Endothelial cell of umbilical vein (primary cell): ENCODE data around the gene RASSF3. TPM values are rescaled to one million over a fixed set of nuclear protein-coding genes. Genes with fewer than 3 reads are reported as not detected.

Source experiments
- BruUV-seq: library from RNA; stranded (reverse); fragments of 400-500 nt; replicated peaks from 2 replicates; lab custom pipeline; 2021; lab: Mats Ljungman, UMichigan
- CTCF ChIA-PET: fragments of 300-600, 350-600 bp; sonication (Branson Sonifier 250); formaldehyde crosslinking; loops from one replicate; lab custom pipeline; 2021; ENCODE audit warnings: antibody characterized with exemption, inconsistent platforms; lab: Charles Lee
- POLR2A ChIA-PET: fragments of 300-600, 350-600 bp; sonication (Branson Sonifier 250); formaldehyde crosslinking; loops from one replicate; lab custom pipeline; 2021; ENCODE audit warnings: antibody characterized with exemption, inconsistent platforms; lab: Charles Lee
- DNase-seq: peaks from one replicate; pipeline ENCODE4 v3.0.0-alpha.2; 2011; ENCODE audit warnings: low read depth, low spot score
- FAIRE-seq: peaks from 2 replicates; lab custom pipeline; 2011; peaks lifted over from hg19 to GRCh38; lab: Jason Lieb, UNC
- H2AFZ ChIP-seq: 2 replicates; pipeline ENCODE4 v1.6.0; 2012; ENCODE audit warnings: low read depth, low read length, control low read depth, inconsistent platforms
- H3K27ac ChIP-seq: 2 replicates; pipeline ENCODE4 v1.5.1; 2011; ENCODE audit warnings: low read depth, mild to moderate bottlenecking, control low read depth, low read length, moderate library complexity; ENCODE audit not compliant: insufficient read depth
- H3K27me3 ChIP-seq, 2 experiments: 2 replicates each; pipeline versions ENCODE4 v1.6.0 to v1.6.1; 2011; ENCODE audit warnings: low read length in 2 of 2, mixed read lengths in 1 of 2; ENCODE audit not compliant: control insufficient read depth in 2 of 2, insufficient read depth in 2 of 2
- H3K36me3 ChIP-seq, 2 experiments: 2 replicates in 1 of 2; 3 replicates in 1 of 2; pipeline ENCODE4 v1.5.1; 2011; ENCODE audit warnings: low read length in 2 of 2, mild to moderate bottlenecking in 1 of 2, moderate library complexity in 1 of 2; ENCODE audit not compliant: control insufficient read depth in 2 of 2, insufficient read depth in 2 of 2; ENCODE audit errors: extremely low read depth in 1 of 2
- H3K4me1 ChIP-seq: 3 replicates; pipeline ENCODE4 v1.5.1; 2011; ENCODE audit warnings: mild to moderate bottlenecking, low read length; ENCODE audit not compliant: control insufficient read depth, insufficient read depth; ENCODE audit errors: extremely low read depth
- H3K4me2 ChIP-seq: 2 replicates; pipeline ENCODE4 v1.6.1; 2011; ENCODE audit warnings: low read length, control low read depth, mixed read lengths; ENCODE audit not compliant: insufficient read depth
- H3K4me3 ChIP-seq, 3 experiments: fragments of 200-600 bp in 1 of 3; sonication (generic), shearing (Covaris generic) in 1 of 3; replicated peaks in 1 of 3; 2 replicates each; pipeline ENCODE4 v1.5.1; 2011 to 2016; ENCODE audit warnings: control low read depth in 3 of 3, low read length in 3 of 3, mild to moderate bottlenecking in 2 of 3, inconsistent platforms in 1 of 3, low read depth in 1 of 3, moderate library complexity in 1 of 3; ENCODE audit not compliant: insufficient read depth in 1 of 3
- H3K79me2 ChIP-seq: 2 replicates; pipeline ENCODE4 v1.6.0; 2012; ENCODE audit warnings: low read length, inconsistent platforms; ENCODE audit not compliant: control insufficient read depth, insufficient read depth
- H3K9ac ChIP-seq: replicated peaks from 2 replicates; pipeline ENCODE3; 2011; ENCODE audit warnings: low read length, control low read depth; ENCODE audit not compliant: insufficient read depth; ENCODE audit errors: extremely low read depth
- H3K9me1 ChIP-seq: replicated peaks from 3 replicates; pipeline ENCODE4 v1.6.0; 2011; ENCODE audit warnings: mild to moderate bottlenecking, low read length; ENCODE audit not compliant: control insufficient read depth, insufficient read depth; ENCODE audit errors: extremely low read depth
- H3K9me3 ChIP-seq: replicated peaks from 2 replicates; pipeline ENCODE4 v1.5.1; 2012; ENCODE audit warnings: low read length, inconsistent platforms; ENCODE audit not compliant: control insufficient read depth, insufficient read depth
- H4K20me1 ChIP-seq: replicated peaks from 2 replicates; pipeline ENCODE3; 2011; ENCODE audit warnings: mild to moderate bottlenecking, low read length; ENCODE audit not compliant: control insufficient read depth, insufficient read depth; ENCODE audit errors: extremely low read depth
- EZH2 ChIP-seq: IDR thresholded peaks from 2 replicates; pipeline ENCODE4 v1.6.1; 2012; ENCODE audit warnings: borderline replicate concordance, low read depth, mild to moderate bottlenecking, moderate library complexity, low read length, inconsistent platforms; ENCODE audit not compliant: severe bottlenecking
- FOS ChIP-seq: IDR thresholded peaks from 2 replicates; pipeline ENCODE4 v1.6.1; 2011; ENCODE audit warnings: mild to moderate bottlenecking, low read length, moderate library complexity, borderline replicate concordance; ENCODE audit not compliant: insufficient read depth
- JUN ChIP-seq: IDR thresholded peaks from 2 replicates; pipeline ENCODE4 v1.6.1; 2011; ENCODE audit warnings: borderline replicate concordance, low read depth; ENCODE audit not compliant: insufficient read length, insufficient read depth
- MYC ChIP-seq: IDR thresholded peaks from one replicate; pipeline ENCODE4 v1.6.1; 2011; ENCODE audit warnings: mild to moderate bottlenecking, low read depth, low read length
- POLR2A ChIP-seq: IDR thresholded peaks from 2 replicates; pipeline ENCODE4 v1.6.1; 2012; ENCODE audit warnings: low read depth, mild to moderate bottlenecking, control low read depth, low read length
- POLR2AphosphoS5 ChIP-seq: IDR thresholded peaks from 2 replicates; pipeline ENCODE4 v1.6.1; 2012; ENCODE audit warnings: low read depth, mild to moderate bottlenecking, control low read depth, low read length, moderate library complexity; ENCODE audit not compliant: insufficient read depth
- dilution Hi-C: fragments of 300-500 bp; cut with MboI; formaldehyde crosslinking; loops from one replicate; pipeline ENCODE4 v1.15.0; 2019; ENCODE audit warnings: low sequenced_read_pairs; ENCODE audit not compliant: extremely low pct_ligation_motif_present
- intact Hi-C: fragments of 100-400 bp; cut with micrococcal nuclease; formaldehyde crosslinking; loops from one replicate; pipeline ENCODE4 v1.10.0; 2022
- polyA plus RNA-seq, 4 experiments: library from polyadenylated mRNA; depleted of rRNA in 3 of 4; stranded (reverse) in 3 of 4; unstranded in 1 of 4; fragments of >200 nt; gene quantifications; 2 replicates each; pipeline versions ENCODE4 v1.2.1 to v1.2.3, GENCODE V29; 2011 to 2012; ENCODE audit warnings: missing spikeins in 1 of 4
- total RNA-seq: library from RNA; stranded (reverse); gene quantifications from 2 replicates; pipeline ENCODE4 v1.2.3, GENCODE V29; 2021
- TF ChIP-seq, protein P1 (sequence below), 2 donors: IDR thresholded peaks; 1 replicate in 1 of 2; 2 replicates in 1 of 2; pipeline ENCODE4 v1.5.1; 2011; ENCODE audit warnings: low read length in 2 of 2, mild to moderate bottlenecking in 2 of 2, moderate library complexity in 2 of 2, control low read depth in 1 of 2, inconsistent platforms in 1 of 2, low read depth in 1 of 2; ENCODE audit not compliant: insufficient read depth in 1 of 2; ENCODE audit errors: extremely low read depth in 1 of 2
- TF ChIP-seq, protein P2 (sequence below): IDR thresholded peaks from 2 replicates; pipeline ENCODE4 v1.6.1; 2011; ENCODE audit not compliant: insufficient read depth, insufficient read length

RASSF3 gene
- total and polyA plus RNA-seq, 2 donors (not counting 3 experiments of a cell fraction or from before 2014, with no cell fraction given) = 20.2 to 60.8 TPM

- Histone ChIP-seq H3K9me1 (no peaks in the 10 kb centered on the region), H3K9me3 (no peaks in the 10 kb centered on the region), H2AFZ (no peak overlapping the region), H3K27ac (no peak overlapping the region), H4K20me1 (peaks cover 2% of the 10 kb centered on the region), H3K27me3 (no peaks in the 10 kb centered on the region), H3K4me2 (no peak overlapping the region), H3K79me2 (peaks cover 87% of the 10 kb centered on the region), H3K36me3 (no peaks in the 10 kb centered on the region), H3K9ac (no peak overlapping the region), H3K4me1 (peaks cover 12% of the 10 kb centered on the region), H3K4me3 (no peak overlapping the region)
- BruUV-seq = no TSS peak
- POLR2A ChIA-PET = no interaction called here
- no peak for TF ChIP-seq JUN
- TF ChIP-seq MYC = no peak
- TF ChIP-seq, protein P1, sequence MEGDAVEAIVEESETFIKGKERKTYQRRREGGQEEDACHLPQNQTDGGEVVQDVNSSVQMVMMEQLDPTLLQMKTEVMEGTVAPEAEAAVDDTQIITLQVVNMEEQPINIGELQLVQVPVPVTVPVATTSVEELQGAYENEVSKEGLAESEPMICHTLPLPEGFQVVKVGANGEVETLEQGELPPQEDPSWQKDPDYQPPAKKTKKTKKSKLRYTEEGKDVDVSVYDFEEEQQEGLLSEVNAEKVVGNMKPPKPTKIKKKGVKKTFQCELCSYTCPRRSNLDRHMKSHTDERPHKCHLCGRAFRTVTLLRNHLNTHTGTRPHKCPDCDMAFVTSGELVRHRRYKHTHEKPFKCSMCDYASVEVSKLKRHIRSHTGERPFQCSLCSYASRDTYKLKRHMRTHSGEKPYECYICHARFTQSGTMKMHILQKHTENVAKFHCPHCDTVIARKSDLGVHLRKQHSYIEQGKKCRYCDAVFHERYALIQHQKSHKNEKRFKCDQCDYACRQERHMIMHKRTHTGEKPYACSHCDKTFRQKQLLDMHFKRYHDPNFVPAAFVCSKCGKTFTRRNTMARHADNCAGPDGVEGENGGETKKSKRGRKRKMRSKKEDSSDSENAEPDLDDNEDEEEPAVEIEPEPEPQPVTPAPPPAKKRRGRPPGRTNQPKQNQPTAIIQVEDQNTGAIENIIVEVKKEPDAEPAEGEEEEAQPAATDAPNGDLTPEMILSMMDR (IDR thresholded peaks at IDR 0.05; ENCODE audit: extremely low read depth in 1 of 2, insufficient read depth in 1 of 2, low read depth in 1 of 2, low read length in 2 of 2) = no peak
- TF ChIP-seq POLR2AphosphoS5 = no peak
- TF ChIP-seq FOS = no peak
- no peak for TF ChIP-seq EZH2
- TF ChIP-seq, protein P2, sequence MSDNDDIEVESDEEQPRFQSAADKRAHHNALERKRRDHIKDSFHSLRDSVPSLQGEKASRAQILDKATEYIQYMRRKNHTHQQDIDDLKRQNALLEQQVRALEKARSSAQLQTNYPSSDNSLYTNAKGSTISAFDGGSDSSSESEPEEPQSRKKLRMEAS = no peak
- TF ChIP-seq POLR2A = no peak
- CTCF ChIA-PET = no interaction called here
- dilution Hi-C loops (no loop called here), intact Hi-C loops (no loop called here)
- no peak for FAIRE-seq
- DNase-seq = no peak
Measured at GRCh38 chr12:64658892-64659481, 48.7 kb downstream of the RASSF3 start.
